ENCODE measurements around the gene PIH1D1. TPM values are rescaled to one million over a fixed set of nuclear protein-coding genes. Genes with fewer than 3 reads are reported as not detected.

Gene PIH1D1
- total RNA-seq, 1 donor from 2014 or later = 54.6 TPM

DNA sequence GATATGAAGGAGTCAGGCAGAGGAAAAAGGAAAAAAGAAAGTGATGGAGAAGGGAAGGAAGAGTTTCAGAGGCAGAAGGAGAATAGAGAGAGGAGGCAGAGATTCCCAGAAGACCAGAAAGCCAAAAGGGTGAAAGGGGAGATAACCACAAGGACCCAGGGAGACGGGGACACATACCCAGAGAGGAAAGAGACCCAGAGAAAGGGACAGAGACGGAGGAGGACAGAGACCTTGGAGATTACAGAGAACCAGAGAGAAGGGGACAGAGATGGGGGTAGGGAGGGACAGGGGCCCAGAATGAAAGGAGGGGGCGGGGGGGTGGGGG lies 29.8 kb downstream of the PIH1D1 start:
- H3K27ac Mint-ChIP-seq (ENCODE audit: unreplicated experiment) = no peak overlapping the region
- H3K36me3 Mint-ChIP-seq (ENCODE audit: low read depth) = peaks cover 8% of the 10 kb centered on the region
- H3K9me3 Mint-ChIP-seq (ENCODE audit: low read depth) = no peaks in the 10 kb centered on the region
- peaks cover 84% of the 10 kb centered on the region for H3K27me3 Mint-ChIP-seq (ENCODE audit: low read depth)
- DNase-seq (ENCODE audit: low spot score) = no peak
- H3K4me1 Mint-ChIP-seq (ENCODE audit: low read depth) = peaks cover 20% of the 10 kb centered on the region
- no peak overlapping the region for H3K4me3 Mint-ChIP-seq (ENCODE audit: unreplicated experiment)
- TF ChIP-seq, protein P1, sequence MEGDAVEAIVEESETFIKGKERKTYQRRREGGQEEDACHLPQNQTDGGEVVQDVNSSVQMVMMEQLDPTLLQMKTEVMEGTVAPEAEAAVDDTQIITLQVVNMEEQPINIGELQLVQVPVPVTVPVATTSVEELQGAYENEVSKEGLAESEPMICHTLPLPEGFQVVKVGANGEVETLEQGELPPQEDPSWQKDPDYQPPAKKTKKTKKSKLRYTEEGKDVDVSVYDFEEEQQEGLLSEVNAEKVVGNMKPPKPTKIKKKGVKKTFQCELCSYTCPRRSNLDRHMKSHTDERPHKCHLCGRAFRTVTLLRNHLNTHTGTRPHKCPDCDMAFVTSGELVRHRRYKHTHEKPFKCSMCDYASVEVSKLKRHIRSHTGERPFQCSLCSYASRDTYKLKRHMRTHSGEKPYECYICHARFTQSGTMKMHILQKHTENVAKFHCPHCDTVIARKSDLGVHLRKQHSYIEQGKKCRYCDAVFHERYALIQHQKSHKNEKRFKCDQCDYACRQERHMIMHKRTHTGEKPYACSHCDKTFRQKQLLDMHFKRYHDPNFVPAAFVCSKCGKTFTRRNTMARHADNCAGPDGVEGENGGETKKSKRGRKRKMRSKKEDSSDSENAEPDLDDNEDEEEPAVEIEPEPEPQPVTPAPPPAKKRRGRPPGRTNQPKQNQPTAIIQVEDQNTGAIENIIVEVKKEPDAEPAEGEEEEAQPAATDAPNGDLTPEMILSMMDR (IDR thresholded peaks at IDR 0.05) = no peak

DNA sequence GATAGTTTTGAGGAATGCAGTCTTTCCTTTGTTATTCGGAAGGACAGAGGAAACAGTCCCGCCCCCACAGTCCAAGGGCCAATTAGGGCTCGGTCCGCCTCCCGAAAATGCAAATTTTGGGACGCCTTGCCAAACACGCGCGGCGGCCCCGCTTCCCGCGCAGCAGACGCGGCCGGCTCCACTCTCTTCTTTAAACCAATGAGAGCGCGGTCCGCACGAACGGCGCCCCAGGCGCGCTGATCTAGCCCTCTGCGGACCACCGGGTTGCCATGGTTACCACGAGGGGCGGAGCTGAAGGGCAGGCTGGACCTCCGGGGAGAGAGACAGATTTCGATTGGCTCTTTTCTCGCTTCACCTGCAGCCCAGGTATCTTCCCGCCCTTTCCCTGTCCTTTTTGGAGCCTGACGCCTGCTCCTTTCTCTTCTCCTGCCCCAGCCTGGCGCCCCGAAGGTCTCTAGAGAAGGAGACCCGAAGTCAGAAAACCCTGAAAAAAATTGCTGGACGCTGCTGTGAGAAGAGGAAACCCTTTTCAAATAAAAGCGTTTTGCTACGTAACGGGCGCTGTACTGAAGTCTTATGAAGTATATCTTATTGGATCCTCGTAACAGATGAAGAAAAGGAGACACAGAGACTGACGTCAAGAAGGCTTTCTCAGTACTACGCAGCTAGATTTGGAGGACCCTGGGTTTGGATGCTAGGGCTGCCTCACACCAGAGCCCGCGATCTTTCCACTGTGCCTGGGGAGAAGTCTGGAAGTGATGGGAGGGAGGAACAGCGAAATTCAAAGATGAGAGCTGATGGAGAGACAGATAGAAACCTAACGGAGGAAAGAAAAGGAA lies 30.4 kb downstream of the PIH1D1 start:
- Mint-ChIP-seq H3K9me3 (ENCODE audit: low read depth) (no peaks in the 10 kb centered on the region), H3K4me3 (ENCODE audit: unreplicated experiment) (peak overlapping the region; percentile 38), H3K27me3 (ENCODE audit: low read depth) (peaks cover 78% of the 10 kb centered on the region), H3K36me3 (ENCODE audit: low read depth) (peaks cover 7% of the 10 kb centered on the region), H3K4me1 (ENCODE audit: low read depth) (peaks cover 20% of the 10 kb centered on the region), H3K27ac (ENCODE audit: unreplicated experiment) (no peak overlapping the region)
- TF ChIP-seq, protein P1 (IDR thresholded peaks at IDR 0.05) = no peak
- no peak for DNase-seq (ENCODE audit: low spot score)

DNA sequence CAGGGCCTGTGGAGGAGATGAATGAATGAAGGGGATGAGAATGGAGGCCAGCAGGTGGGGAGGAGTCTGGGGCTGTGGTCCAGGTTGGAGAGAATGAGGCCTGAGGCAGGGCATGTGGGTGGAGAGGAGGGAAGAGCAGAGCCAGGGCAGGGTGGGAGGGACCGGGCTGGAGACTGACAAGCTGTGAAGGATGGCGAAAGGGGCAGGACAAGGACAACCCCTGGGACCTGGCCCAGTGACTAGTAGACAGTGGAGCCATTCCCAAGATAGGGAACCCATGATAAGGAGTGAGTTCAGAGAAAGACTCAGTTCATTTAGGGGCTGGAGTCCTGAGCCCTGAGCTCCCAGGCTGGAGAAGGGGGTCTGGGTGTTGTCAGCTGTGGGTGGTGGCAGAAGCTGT lies 31.4 kb downstream of the PIH1D1 start:
- Mint-ChIP-seq H3K9me3 (ENCODE audit: low read depth) (no peaks in the 10 kb centered on the region), H3K4me1 (ENCODE audit: low read depth) (peaks cover 20% of the 10 kb centered on the region), H3K36me3 (ENCODE audit: low read depth) (peaks cover 4% of the 10 kb centered on the region), H3K4me3 (ENCODE audit: unreplicated experiment) (no peak overlapping the region), H3K27me3 (ENCODE audit: low read depth) (peaks cover 71% of the 10 kb centered on the region), H3K27ac (ENCODE audit: unreplicated experiment) (no peak overlapping the region)
- no peak for DNase-seq (ENCODE audit: low spot score)
- TF ChIP-seq, protein P1 (IDR thresholded peaks at IDR 0.05) = no peak

DNA sequence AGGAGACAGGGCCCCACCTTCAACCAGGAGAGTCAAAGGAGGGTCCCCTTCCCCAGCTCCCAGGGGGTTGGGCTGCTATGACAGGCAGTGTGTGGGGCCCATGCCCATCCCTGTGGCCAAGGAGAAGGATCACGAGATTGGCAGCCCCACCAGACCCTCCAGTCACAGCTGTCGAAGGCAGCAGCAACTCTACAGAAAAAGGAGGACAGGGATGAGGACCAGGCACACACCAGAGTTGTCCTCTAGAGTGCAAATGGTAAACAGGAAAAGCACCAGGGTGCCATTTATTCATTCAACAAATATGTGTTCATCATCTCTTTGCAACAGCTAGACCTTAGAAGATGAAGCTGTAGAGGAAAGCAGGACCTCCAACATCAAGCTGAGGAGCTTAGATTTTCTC lies 32.4 kb downstream of the PIH1D1 start:
- peaks cover 20% of the 10 kb centered on the region for H3K4me1 Mint-ChIP-seq (ENCODE audit: low read depth)
- peaks cover 62% of the 10 kb centered on the region for H3K27me3 Mint-ChIP-seq (ENCODE audit: low read depth)
- H3K4me3 Mint-ChIP-seq (ENCODE audit: unreplicated experiment) = no peak overlapping the region
- DNase-seq (ENCODE audit: low spot score) = no peak
- H3K27ac Mint-ChIP-seq (ENCODE audit: unreplicated experiment) = no peak overlapping the region
- H3K9me3 Mint-ChIP-seq (ENCODE audit: low read depth) = no peaks in the 10 kb centered on the region
- TF ChIP-seq, protein P1 (IDR thresholded peaks at IDR 0.05) = no peak
- H3K36me3 Mint-ChIP-seq (ENCODE audit: low read depth) = peaks cover 4% of the 10 kb centered on the region

DNA sequence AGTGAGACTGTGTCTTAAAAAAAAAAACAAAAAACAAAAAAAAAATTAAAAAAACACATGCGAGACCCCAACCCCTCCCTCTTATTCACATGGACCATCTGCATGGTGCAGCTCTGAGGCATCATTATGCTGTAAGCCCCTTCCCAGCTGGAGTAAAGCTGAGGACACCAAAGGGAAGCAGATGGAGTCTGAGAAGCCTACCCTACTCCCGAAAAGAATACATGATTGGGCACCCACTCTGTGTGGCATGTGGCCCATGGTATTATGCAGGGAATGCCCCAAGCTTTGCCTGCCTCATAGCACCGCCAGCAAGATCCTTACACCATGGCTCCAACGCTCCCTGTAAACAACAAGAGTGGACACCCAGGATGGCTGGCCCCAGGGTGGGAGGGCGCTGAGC lies 33.1 kb downstream of the PIH1D1 start:
- Mint-ChIP-seq H3K4me1 (ENCODE audit: low read depth) (peaks cover 15% of the 10 kb centered on the region), H3K4me3 (ENCODE audit: unreplicated experiment) (no peak overlapping the region), H3K36me3 (ENCODE audit: low read depth) (peaks cover 2% of the 10 kb centered on the region), H3K27ac (ENCODE audit: unreplicated experiment) (no peak overlapping the region), H3K27me3 (ENCODE audit: low read depth) (peaks cover 56% of the 10 kb centered on the region), H3K9me3 (ENCODE audit: low read depth) (no peaks in the 10 kb centered on the region)
- DNase-seq (ENCODE audit: low spot score) = no peak
- TF ChIP-seq, protein P1 (IDR thresholded peaks at IDR 0.05) = no peak

Data from chondrocyte (in vitro differentiated cells).